H1 (cell line): ENCODE measurements around the gene UBE2H. TPM values are rescaled to one million over a fixed set of nuclear protein-coding genes. Genes with fewer than 3 reads are reported as not detected.

Source experiments
- CTCF ChIA-PET: fragments of 300-600 bp; sonication (Branson Sonifier 250); formaldehyde crosslinking; loops from one replicate; lab custom pipeline; 2021; ENCODE audit not compliant: partially characterized antibody; lab: Charles Lee
- POLR2A ChIA-PET: fragments of 300-600 bp; sonication (Branson Sonifier 250); formaldehyde crosslinking; loops from one replicate; lab custom pipeline; 2021; ENCODE audit warnings: inconsistent platforms; ENCODE audit not compliant: partially characterized antibody; lab: Charles Lee
- DNase-seq, 2 experiments: peaks; one replicate each; pipeline versions ENCODE4 v3.0.0 to v3.0.0-alpha.2; 2010 to 2022; ENCODE audit warnings: low spot score in 2 of 2, low read depth in 1 of 2, mixed read lengths in 1 of 2
- FAIRE-seq: peaks from 2 replicates; lab custom pipeline; 2011; peaks lifted over from hg19 to GRCh38; lab: Jason Lieb, UNC
- H2AFZ ChIP-seq: 2 replicates; pipeline ENCODE4 v1.8.1; 2012; ENCODE audit warnings: low read length, inconsistent platforms
- H2AK5ac ChIP-seq: 2 replicates; pipeline ENCODE4 v1.6.1; 2013; ENCODE audit warnings: low read depth, low read length
- H2BK120ac ChIP-seq: replicated peaks from 2 replicates; pipeline ENCODE3; 2013; ENCODE audit warnings: low read depth, low read length, inconsistent platforms
- H2BK12ac ChIP-seq: 2 replicates; pipeline ENCODE4 v1.6.1; 2013; ENCODE audit warnings: low read depth, low read length
- H2BK15ac ChIP-seq: 2 replicates; pipeline ENCODE4 v1.6.1; 2013; ENCODE audit warnings: low read length
- H2BK20ac ChIP-seq: 2 replicates; pipeline ENCODE4 v1.6.1; 2013; ENCODE audit warnings: low read length
- H2BK5ac ChIP-seq: 2 replicates; pipeline ENCODE4 v1.6.1; 2013; ENCODE audit warnings: low read depth, low read length
- H3K14ac ChIP-seq: 2 replicates; pipeline ENCODE4 v1.6.1; 2013; ENCODE audit warnings: inconsistent platforms; ENCODE audit not compliant: insufficient read length
- H3K18ac ChIP-seq: 2 replicates; pipeline ENCODE4 v1.6.1; 2013; ENCODE audit warnings: low read length; ENCODE audit errors: extremely low read depth
- H3K23ac ChIP-seq: 2 replicates; pipeline ENCODE4 v1.6.1; 2013; ENCODE audit warnings: inconsistent platforms; ENCODE audit not compliant: insufficient read length
- H3K23me2 ChIP-seq: 2 replicates; pipeline ENCODE4 v1.6.1; 2013; ENCODE audit warnings: low read depth, low read length
- H3K27ac ChIP-seq: 2 replicates; pipeline ENCODE4 v1.6.1; 2011; ENCODE audit warnings: low read depth, low read length, inconsistent platforms
- H3K27me3 ChIP-seq, 4 experiments: replicated peaks in 1 of 4; 1 replicate in 1 of 4; 2 replicates in 3 of 4; pipeline versions ENCODE4 v1.6.1 to v1.8.1; 2011 to 2013; ENCODE audit warnings: low read length in 3 of 4, mild to moderate bottlenecking in 3 of 4, inconsistent platforms in 2 of 4, mixed read lengths in 2 of 4, moderate library complexity in 1 of 4; ENCODE audit not compliant: control insufficient read depth in 3 of 4, insufficient read depth in 3 of 4; ENCODE audit errors: extremely low read depth in 1 of 4
- H3K36me3 ChIP-seq, 4 experiments: 2 replicates each; pipeline versions ENCODE4 v1.6.1 to v1.8.1; 2011 to 2013; ENCODE audit warnings: mild to moderate bottlenecking in 4 of 4, low read length in 3 of 4, moderate library complexity in 2 of 4, control low read depth in 1 of 4, inconsistent platforms in 1 of 4; ENCODE audit not compliant: insufficient read depth in 4 of 4, control insufficient read depth in 2 of 4
- H3K4ac ChIP-seq: replicated peaks from 2 replicates; pipeline ENCODE3; 2013; ENCODE audit warnings: low read length, low read depth, mixed read lengths, inconsistent platforms; ENCODE audit not compliant: insufficient read length
- H3K4me1 ChIP-seq, 4 experiments: replicated peaks in 1 of 4; 1 replicate in 1 of 4; 2 replicates in 3 of 4; pipeline versions ENCODE4 v1.6.1 to v1.8.1; 2011 to 2013; ENCODE audit warnings: low read length in 3 of 4, inconsistent platforms in 2 of 4, mixed read lengths in 1 of 4; ENCODE audit not compliant: insufficient read depth in 4 of 4, control insufficient read depth in 3 of 4
- H3K4me2 ChIP-seq, 2 experiments: 2 replicates each; pipeline versions ENCODE4 v1.6.1 to v1.8.1; 2011 to 2013; ENCODE audit warnings: low read depth in 2 of 2, low read length in 2 of 2, control low read depth in 1 of 2, inconsistent platforms in 1 of 2, mild to moderate bottlenecking in 1 of 2; ENCODE audit not compliant: insufficient read depth in 1 of 2
- H3K4me3 ChIP-seq, 4 experiments: fragments of 200-600, 300-600 bp in 1 of 4; sonication (generic), shearing (Covaris generic), sonication (Bioruptor Twin) in 1 of 4; 2 replicates each; pipeline versions ENCODE4 v1.5.1 to v1.8.1; 2011 to 2016; ENCODE audit warnings: low read length in 4 of 4, low read depth in 3 of 4, control low read depth in 2 of 4, inconsistent platforms in 2 of 4, mild to moderate bottlenecking in 2 of 4, mixed read lengths in 1 of 4, moderate library complexity in 1 of 4; ENCODE audit not compliant: insufficient read depth in 2 of 4; ENCODE audit errors: extremely low read depth in 1 of 4
- H3K56ac ChIP-seq: replicated peaks from 2 replicates; pipeline ENCODE3; 2013; ENCODE audit warnings: low read depth, mild to moderate bottlenecking, mixed read lengths, low read length, inconsistent platforms; ENCODE audit not compliant: insufficient read length
- H3K79me1 ChIP-seq: 2 replicates; pipeline ENCODE4 v1.6.1; 2013; ENCODE audit warnings: low read depth, low read length, control low read depth
- H3K79me2 ChIP-seq, 2 experiments: 2 replicates each; pipeline versions ENCODE4 v1.6.1 to v1.8.1; 2012 to 2013; ENCODE audit warnings: low read length in 2 of 2, mild to moderate bottlenecking in 2 of 2, inconsistent platforms in 1 of 2; ENCODE audit not compliant: insufficient read depth in 2 of 2, control insufficient read depth in 1 of 2
- H3K9ac ChIP-seq, 4 experiments: replicated peaks in 1 of 4; 1 replicate in 1 of 4; 2 replicates in 3 of 4; pipeline versions ENCODE4 v1.6.1 to v1.8.1; 2011 to 2013; ENCODE audit warnings: low read depth in 3 of 4, low read length in 3 of 4, control low read depth in 2 of 4, mild to moderate bottlenecking in 2 of 4, moderate library complexity in 2 of 4, inconsistent platforms in 1 of 4; ENCODE audit errors: extremely low read depth in 1 of 4
- H3K9me3 ChIP-seq, 2 experiments: 2 replicates each; pipeline versions ENCODE4 v1.6.1 to v1.8.1; 2012 to 2013; ENCODE audit warnings: mild to moderate bottlenecking in 2 of 2, moderate library complexity in 2 of 2, control low read depth in 1 of 2, inconsistent platforms in 1 of 2, low read depth in 1 of 2, low read length in 1 of 2, mixed read lengths in 1 of 2; ENCODE audit not compliant: insufficient read depth in 2 of 2
- H4K20me1 ChIP-seq, 2 experiments: replicated peaks in 1 of 2; 2 replicates each; pipeline versions ENCODE3 to v1.8.1; 2011 to 2013; ENCODE audit warnings: inconsistent platforms in 2 of 2, low read length in 2 of 2, mild to moderate bottlenecking in 1 of 2; ENCODE audit not compliant: insufficient read depth in 2 of 2, control insufficient read depth in 1 of 2
- H4K5ac ChIP-seq: 2 replicates; pipeline ENCODE4 v1.6.1; 2013; ENCODE audit warnings: low read length, low read depth, mixed read lengths, inconsistent platforms; ENCODE audit not compliant: insufficient read length
- H4K8ac ChIP-seq: 2 replicates; pipeline ENCODE4 v1.8.0; 2013; ENCODE audit warnings: mild to moderate bottlenecking, moderate library complexity, low read length, inconsistent platforms; ENCODE audit not compliant: insufficient read depth; ENCODE audit errors: extremely low read depth
- H4K91ac ChIP-seq: replicated peaks from 2 replicates; pipeline ENCODE3; 2013; ENCODE audit warnings: low read length, mixed read lengths, inconsistent platforms; ENCODE audit not compliant: insufficient read length
- WGBS, 2 experiments: shearing (Covaris generic) in 1 of 2; methylation state at CpG; one replicate each; pipeline versions ENCODE4 v1.1.6 to v1.1.7; 2013 to 2015; ENCODE audit warnings: low lambda C conversion rate in 2 of 2, mixed read lengths in 2 of 2, inconsistent platforms in 1 of 2, low coverage in 1 of 2, missing lambda C conversion rate in 1 of 2; ENCODE audit not compliant: insufficient replicate concordance in 2 of 2, insufficient coverage in 1 of 2, insufficient read length in 1 of 2; ENCODE audit errors: extremely low coverage in 1 of 2, missing lambda C conversion rate in 1 of 2; 5-methylcytosine and 5-hydroxymethylcytosine counted together
- polyA plus RNA-seq, 7 experiments: library from polyadenylated mRNA; depleted of rRNA in 3 of 7; stranded (reverse) in 5 of 7; unstranded in 2 of 7; fragments of >200 nt in 5 of 7; fragments of 200-250 nt in 2 of 7; gene quantifications; 1 replicate in 5 of 7; 2 replicates in 1 of 7; 4 replicates in 1 of 7; pipeline versions ENCODE4 v1.2.1 to v1.2.3, GENCODE V29; 2011 to 2013; ENCODE audit warnings: missing spikeins in 2 of 7, mixed read lengths in 2 of 7
- total RNA-seq: library from RNA; stranded (reverse); fragmentation: NEBNext Ultra II Directional; extraction: Animal tissue kit (Norgen Biotek cat#: 25700); gene quantifications from 2 replicates; pipeline ENCODE4 v1.2.1, GENCODE V29; 2021

Gene UBE2H
- total and polyA plus RNA-seq, 2 of the 8 experiments (the other 6 are each of a cell fraction or from before 2014, with no cell fraction given): 30.6 to 62.2 TPM

- H3K4me3 ChIP-seq: no peak overlapping the region
- no peak overlapping the region for H2AFZ ChIP-seq
- H3K27me3 ChIP-seq: no peaks in the 10 kb centered on the region
- H4K91ac ChIP-seq: no peak overlapping the region
- H3K4me1 ChIP-seq: peaks cover 0 to 20% (median 9%) of the 10 kb centered on the region in 4 experiments; a peak in 6 of 7 replicates
- no peak overlapping the region for H4K5ac ChIP-seq
- H3K27ac ChIP-seq: no peak overlapping the region
- H4K20me1 ChIP-seq: no peaks in the 10 kb centered on the region
- no peaks in the 10 kb centered on the region for H3K79me1 ChIP-seq
- H3K4ac ChIP-seq: no peak overlapping the region
- peaks cover 0 to 27% of the 10 kb centered on the region in 2 experiments; a peak in 2 of 4 replicates for H3K79me2 ChIP-seq
- no peak overlapping the region for H2BK5ac ChIP-seq
- ChIA-PET CTCF (interaction anchor here (0.6 to 1.5 kb wide), 3 partner anchors 11 to 1585 kb away, joined by 3 to 4 read pairs (median 3); no protein-coding TSS in a partner anchor), POLR2A (interaction anchor here (1.4 kb wide), 1 partner anchor 26 kb away, joined by 3 read pairs; no protein-coding TSS in a partner anchor)
- H3K23ac ChIP-seq: no peak overlapping the region
- FAIRE-seq (no peak), DNase-seq (no peak)
- H3K18ac ChIP-seq: no peak overlapping the region
- no peak overlapping the region for H4K8ac ChIP-seq
- H3K56ac ChIP-seq: no peak overlapping the region
- H3K9me3 ChIP-seq: no peaks in the 10 kb centered on the region
- no peak overlapping the region for H3K9ac ChIP-seq
- H3K4me2 ChIP-seq: no peak overlapping the region
- H3K23me2 ChIP-seq: no peaks in the 10 kb centered on the region
- no peak overlapping the region for H2BK20ac ChIP-seq
- H2BK120ac ChIP-seq: no peak overlapping the region
- no peak overlapping the region for H2BK15ac ChIP-seq
- no peak overlapping the region for H3K14ac ChIP-seq
- peaks cover 0 to 16% (median 0%) of the 10 kb centered on the region in 4 experiments; a peak in 4 of 8 replicates for H3K36me3 ChIP-seq
- 79% methylated on average over 3 of the region's 3 CpGs; no CpG with 5 or more reads in 1 of the 2 experiments for WGBS, 2 experiments
- no peak overlapping the region for H2BK12ac ChIP-seq
- H2AK5ac ChIP-seq: no peak overlapping the region
Observed at GRCh38 chr7:129877146-129877792, 75.5 kb downstream of the UBE2H start.
